CD4-positive, alpha-beta T cell (primary cell): Measurements from ENCODE around the gene MARCHF3. TPM values are rescaled to one million over a fixed set of nuclear protein-coding genes. Genes with fewer than 3 reads are reported as not detected.
A peak's percentile ranks its signal among the peaks of the same experiment; 100 is the strongest.
"Not testable (repeated sequence)": the region's sequence is repeated elsewhere in the genome, so short reads cannot be mapped to it uniquely, and the experiment has no call there.

Experiments used
- ATAC-seq: fragments of 200-7000 bp; cut with Tn5 transposase; one replicate; pipeline ENCODE4 v1.10.0; 2022; ENCODE audit warnings: mild to moderate bottlenecking; ENCODE audit not compliant: poor library complexity
- CTCF ChIA-PET: fragments of 350-600 bp; sonication (Branson Sonifier 250); formaldehyde crosslinking; loops from one replicate; lab custom pipeline; 2021; ENCODE audit warnings: antibody characterized with exemption, inconsistent platforms; lab: Charles Lee
- POLR2A ChIA-PET: fragments of 350-600 bp; sonication (Branson Sonifier 250); formaldehyde crosslinking; loops from one replicate; lab custom pipeline; 2021; ENCODE audit warnings: antibody characterized with exemption, inconsistent platforms; lab: Charles Lee
- DNase-seq, 14 experiments: peaks; one replicate each; pipeline ENCODE4 v3.0.0-alpha.2; 2013 to 2020; ENCODE audit warnings: mixed read lengths in 2 of 14
- H3K27ac ChIP-seq, 2 donors: one replicate each; pipeline versions ENCODE4 v1.5.1 to v1.7.0; 2013; ENCODE audit warnings: low read length in 2 of 2, low read depth in 1 of 2, mild to moderate bottlenecking in 1 of 2
- H3K27me3 ChIP-seq, 2 experiments: 1 replicate in 1 of 2; 2 replicates in 1 of 2; pipeline versions ENCODE4 v1.6.1 to v1.7.0; 2013; ENCODE audit warnings: low read length in 2 of 2, control low read depth in 1 of 2, mild to moderate bottlenecking in 1 of 2, moderate library complexity in 1 of 2; ENCODE audit not compliant: insufficient read depth in 2 of 2, control insufficient read depth in 1 of 2
- H3K36me3 ChIP-seq: one replicate; pipeline ENCODE4 v1.6.1; 2013; ENCODE audit warnings: low read length, control low read depth; ENCODE audit not compliant: insufficient read depth
- H3K4me1 ChIP-seq: one replicate; pipeline ENCODE4 v1.6.1; 2013; ENCODE audit warnings: low read length, control low read depth; ENCODE audit not compliant: insufficient read depth
- H3K4me3 ChIP-seq: one replicate; pipeline ENCODE4 v1.5.1; 2013; ENCODE audit warnings: mild to moderate bottlenecking, low read length, moderate library complexity
- H3K9me3 ChIP-seq, 2 experiments: 1 replicate in 1 of 2; 2 replicates in 1 of 2; pipeline versions ENCODE4 v1.6.1 to v1.7.0; 2013; ENCODE audit warnings: low read length in 2 of 2, mild to moderate bottlenecking in 2 of 2, control low read depth in 1 of 2, moderate library complexity in 1 of 2; ENCODE audit not compliant: control insufficient read depth in 1 of 2, insufficient read depth in 1 of 2
- H3K27ac Mint-ChIP-seq: one replicate; pipeline ENCODE4 v1.8.0; 2020; ENCODE audit warnings: mixed read lengths
- H3K27me3 Mint-ChIP-seq: one replicate; pipeline ENCODE4 v1.8.0; 2021; ENCODE audit warnings: mixed read lengths
- H3K36me3 Mint-ChIP-seq: one replicate; pipeline ENCODE4 v1.8.0; 2021; ENCODE audit warnings: low read depth, mixed read lengths
- H3K4me1 Mint-ChIP-seq: one replicate; pipeline ENCODE4 v1.8.0; 2021; ENCODE audit warnings: low read depth, mixed read lengths
- H3K4me3 Mint-ChIP-seq: one replicate; pipeline ENCODE4 v1.8.0; 2020; ENCODE audit warnings: mild to moderate bottlenecking, mixed read lengths
- H3K9me3 Mint-ChIP-seq: one replicate; pipeline ENCODE4 v1.8.0; 2020; ENCODE audit warnings: mixed read lengths
- CTCF ChIP-seq: fragments of 200-600 bp; IDR thresholded peaks from one replicate; pipeline ENCODE4 v1.8.0; 2022; ENCODE audit warnings: antibody characterized with exemption, mild to moderate bottlenecking
- intact Hi-C, 2 experiments: fragments of 100-400 bp; cut with DNase I in 1 of 2; cut with micrococcal nuclease in 1 of 2; formaldehyde crosslinking; loops; one replicate each; pipeline versions ENCODE4 v1.15.1 to v1.9.0; 2023 to 2025; cut with DNase I, micrococcal nuclease
- total RNA-seq, 174 experiments: library from RNA in 2 of 174; stranded (reverse) in 2 of 174; gene quantifications; one replicate each; pipeline ENCODE4 v1.2.3 and lab custom pipeline; 2021 to 2026

The MARCHF3 gene
- total RNA-seq, 2 experiments from 2014 or later, result 5.2 to 6.2 TPM

GRCh38 chr5:126854526-126855110 lies 175.7 kb downstream of the MARCHF3 start:
- peak overlapping the region; percentile 100 for H3K27ac Mint-ChIP-seq
- H3K9me3 Mint-ChIP-seq, result peaks cover 2% of the 10 kb centered on the region
- intact Hi-C loops, result loop anchor here (5.0 to 10.0 kb wide), 4 partner anchors 42 to 660 kb away; partner anchors contain the start of genes MARCHF3 (in 1 of the 2) and PRRC1 (in 1 of the 2)
- no peak for ATAC-seq
- Histone ChIP-seq H3K4me3 (no peak overlapping the region), H3K36me3 (no peaks in the 10 kb centered on the region), H3K4me1 (peaks cover 42% of the 10 kb centered on the region), H3K9me3 (peaks cover 0 to 10% of the 10 kb centered on the region in 2 experiments), H3K27me3 (no peaks in the 10 kb centered on the region), H3K27ac (no peak overlapping the region)
- CTCF ChIA-PET, result no interaction called here
- peak in 1 of 14 experiments; percentile 21 for DNase-seq
- peaks cover 56% of the 10 kb centered on the region for H3K4me1 Mint-ChIP-seq
- H3K36me3 Mint-ChIP-seq, result no peaks in the 10 kb centered on the region
- H3K27me3 Mint-ChIP-seq, result no peaks in the 10 kb centered on the region
- POLR2A ChIA-PET, result interaction anchor here (0.9 to 4.1 kb wide), 7 partner anchors 9 to 216 kb away, joined by 3 to 50 read pairs (median 11); partner anchors contain the start of genes LMNB1 and MARCHF3
- TF ChIP-seq CTCF, result no peak
- H3K4me3 Mint-ChIP-seq, result peak overlapping the region; percentile 66

- ChIA-PET POLR2A (interaction anchor here (0.6 to 4.1 kb wide), 15 partner anchors 8 to 430 kb away, joined by 3 to 50 read pairs (median 4); partner anchors contain the start of genes C5orf63, GRAMD2B, LMNB1 and MARCHF3), CTCF (interaction anchor here (0.6 to 1.8 kb wide), 2 partner anchors 17 to 59 kb away, joined by 3 to 4 read pairs; no protein-coding TSS in a partner anchor)
- H3K36me3 ChIP-seq, H3K9me3 Mint-ChIP-seq, H3K36me3 Mint-ChIP-seq, H3K27me3 ChIP-seq, H3K27me3 Mint-ChIP-seq: not testable (repeated sequence)
- peak overlapping the region; percentile 31 for H3K4me3 ChIP-seq
- Mint-ChIP-seq H3K4me1 (peaks cover 57% of the 10 kb centered on the region), H3K27ac (peak overlapping the region; percentile 100), H3K4me3 (peak overlapping the region; percentile 93)
- H3K27ac ChIP-seq, result peak overlapping the region in 1 of 2 donors; percentile 64
- peak in 10 of 14 experiments; percentile 5 to 62 (median 34) for DNase-seq
- peaks cover 42% of the 10 kb centered on the region for H3K4me1 ChIP-seq
- intact Hi-C loops, result loop anchor here (2.0 to 10.0 kb wide), 5 partner anchors 15 to 661 kb away; partner anchors contain the start of genes MARCHF3 (in 1 of the 2) and PRRC1 (in 1 of the 2)
- ATAC-seq, result peak; percentile 43
- peaks cover 0 to 10% of the 10 kb centered on the region in 2 experiments for H3K9me3 ChIP-seq
Observed at GRCh38 chr5:126853541-126854307, 176.6 kb downstream of the MARCHF3 start.

- H3K27me3 ChIP-seq, result no peaks in the 10 kb centered on the region
- POLR2A ChIA-PET, result interaction anchor here (0.6 to 4.1 kb wide), 9 partner anchors 15 to 222 kb away, joined by 3 to 50 read pairs (median 7); partner anchors contain the start of genes C5orf63 and LMNB1
- no peak for TF ChIP-seq CTCF
- H3K36me3 ChIP-seq, result no peaks in the 10 kb centered on the region
- Mint-ChIP-seq H3K27ac (peak overlapping the region; percentile 100), H3K4me1 (peaks cover 58% of the 10 kb centered on the region), H3K4me3 (peak overlapping the region; percentile 93), H3K36me3 (no peaks in the 10 kb centered on the region), H3K27me3 (no peaks in the 10 kb centered on the region), H3K9me3 (peaks cover 2% of the 10 kb centered on the region)
- ATAC-seq (no peak), DNase-seq (peak in 3 of 14 experiments; percentile 8 to 42 (median 24))
- H3K4me3 ChIP-seq, result peak overlapping the region; percentile 4
- H3K4me1 ChIP-seq, result peaks cover 42% of the 10 kb centered on the region
- H3K9me3 ChIP-seq, result peaks cover 0 to 10% of the 10 kb centered on the region in 2 experiments
- CTCF ChIA-PET, result interaction anchor here (0.6 to 1.8 kb wide), 2 partner anchors 16 to 58 kb away, joined by 3 to 4 read pairs; no protein-coding TSS in a partner anchor
- H3K27ac ChIP-seq, result peak overlapping the region; percentile 64 to 78
- intact Hi-C loops, result loop anchor here (2.0 to 10.0 kb wide), 5 partner anchors 14 to 662 kb away; partner anchors contain the start of genes MARCHF3 (in 1 of the 2) and PRRC1 (in 1 of the 2)
Observed at GRCh38 chr5:126852841-126853271, 177.5 kb downstream of the MARCHF3 start.
